KMS-11 (cell line): ENCODE results near the gene C11orf21.

Source experiments
- H2AFZ ChIP-seq: fragments of 200-600 bp; sonication (generic); 2 replicates; pipeline ENCODE4 v1.6.1; 2016; ENCODE audit warnings: antibody characterized with exemption, mixed run types, low read depth
- H3K27ac ChIP-seq: fragments of 200-600 bp; sonication (generic); 2 replicates; pipeline ENCODE4 v1.6.1; 2016; ENCODE audit warnings: mild to moderate bottlenecking, mixed run types
- H3K27me3 ChIP-seq: fragments of 200-600 bp; sonication (generic); 2 replicates; pipeline ENCODE4 v1.6.1; 2017; ENCODE audit warnings: mild to moderate bottlenecking, low read depth, mixed run types, moderate library complexity; ENCODE audit not compliant: insufficient read depth
- H3K36me3 ChIP-seq: fragments of 200-600 bp; sonication (generic); 2 replicates; pipeline ENCODE4 v1.6.1; 2017; ENCODE audit warnings: mild to moderate bottlenecking, mixed run types; ENCODE audit not compliant: insufficient read depth
- H3K4me1 ChIP-seq: fragments of 200-600 bp; sonication (generic); 2 replicates; pipeline ENCODE4 v1.6.1; 2016; ENCODE audit warnings: mild to moderate bottlenecking, low read depth, mixed run types; ENCODE audit not compliant: poor library complexity, severe bottlenecking
- H3K4me2 ChIP-seq: fragments of 200-600 bp; sonication (generic); 2 replicates; pipeline ENCODE4 v1.7.0; 2016; ENCODE audit warnings: mild to moderate bottlenecking, mixed run types
- H3K4me3 ChIP-seq: fragments of 200-600 bp; sonication (generic); IDR thresholded peaks from 2 replicates; pipeline ENCODE4 v1.6.1; 2017; ENCODE audit warnings: low read depth, low read length, mixed read lengths; ENCODE audit not compliant: insufficient read depth
- H3K79me2 ChIP-seq: fragments of 200-600 bp; sonication (generic); 2 replicates; pipeline ENCODE4 v1.6.1; 2016; ENCODE audit warnings: low read depth, mixed run types; ENCODE audit not compliant: insufficient read depth
- H3K9ac ChIP-seq: fragments of 200-600 bp; sonication (generic); 2 replicates; pipeline ENCODE4 v1.6.1; 2016; ENCODE audit warnings: mild to moderate bottlenecking, mixed run types
- H4K20me1 ChIP-seq: fragments of 200-600 bp; sonication (generic); 2 replicates; pipeline ENCODE4 v1.6.1; 2016; ENCODE audit warnings: mild to moderate bottlenecking, mixed run types; ENCODE audit not compliant: insufficient read depth
- TF ChIP-seq, protein P1 (sequence below): fragments of 200-600 bp; sonication (generic); conservative IDR thresholded peaks from 2 replicates; pipeline ENCODE4 v1.6.1; 2017; ENCODE audit warnings: low read depth, mild to moderate bottlenecking, antibody characterized with exemption, low read length, moderate library complexity, mixed read lengths

Gene C11orf21

DNA sequence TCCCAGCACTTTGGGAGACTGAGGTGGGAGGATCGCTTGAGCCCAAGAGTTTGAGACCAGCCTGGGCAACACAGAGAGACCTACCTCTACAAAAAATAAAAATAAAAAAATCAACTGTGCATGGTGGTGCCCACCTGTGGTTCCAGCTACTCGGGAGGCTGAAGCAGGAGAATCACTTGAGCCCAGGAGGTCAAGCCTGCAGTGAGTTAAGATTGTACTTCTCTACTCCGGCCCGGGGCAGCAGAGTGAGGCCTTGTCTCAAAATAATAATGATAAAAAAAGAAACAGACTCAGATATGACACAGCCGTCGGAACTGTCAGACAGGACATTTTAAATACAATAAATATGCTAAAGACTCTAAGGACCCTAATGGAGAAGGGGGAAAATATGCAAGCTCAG is 49.7 kb downstream of the C11orf21 start:
- H3K27me3 ChIP-seq: peaks cover 73% of the 10 kb centered on the region
- H2AFZ ChIP-seq: no peak overlapping the region
- H3K27ac ChIP-seq: no peak overlapping the region
- H3K9ac ChIP-seq: no peak overlapping the region
- no peaks in the 10 kb centered on the region for H4K20me1 ChIP-seq
- no peak overlapping the region for H3K4me2 ChIP-seq
- H3K4me3 ChIP-seq: no peak overlapping the region
- H3K36me3 ChIP-seq: no peaks in the 10 kb centered on the region
- H3K4me1 ChIP-seq: no peaks in the 10 kb centered on the region
- TF ChIP-seq, protein P1, sequence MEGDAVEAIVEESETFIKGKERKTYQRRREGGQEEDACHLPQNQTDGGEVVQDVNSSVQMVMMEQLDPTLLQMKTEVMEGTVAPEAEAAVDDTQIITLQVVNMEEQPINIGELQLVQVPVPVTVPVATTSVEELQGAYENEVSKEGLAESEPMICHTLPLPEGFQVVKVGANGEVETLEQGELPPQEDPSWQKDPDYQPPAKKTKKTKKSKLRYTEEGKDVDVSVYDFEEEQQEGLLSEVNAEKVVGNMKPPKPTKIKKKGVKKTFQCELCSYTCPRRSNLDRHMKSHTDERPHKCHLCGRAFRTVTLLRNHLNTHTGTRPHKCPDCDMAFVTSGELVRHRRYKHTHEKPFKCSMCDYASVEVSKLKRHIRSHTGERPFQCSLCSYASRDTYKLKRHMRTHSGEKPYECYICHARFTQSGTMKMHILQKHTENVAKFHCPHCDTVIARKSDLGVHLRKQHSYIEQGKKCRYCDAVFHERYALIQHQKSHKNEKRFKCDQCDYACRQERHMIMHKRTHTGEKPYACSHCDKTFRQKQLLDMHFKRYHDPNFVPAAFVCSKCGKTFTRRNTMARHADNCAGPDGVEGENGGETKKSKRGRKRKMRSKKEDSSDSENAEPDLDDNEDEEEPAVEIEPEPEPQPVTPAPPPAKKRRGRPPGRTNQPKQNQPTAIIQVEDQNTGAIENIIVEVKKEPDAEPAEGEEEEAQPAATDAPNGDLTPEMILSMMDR: no peak
- no peaks in the 10 kb centered on the region for H3K79me2 ChIP-seq

DNA sequence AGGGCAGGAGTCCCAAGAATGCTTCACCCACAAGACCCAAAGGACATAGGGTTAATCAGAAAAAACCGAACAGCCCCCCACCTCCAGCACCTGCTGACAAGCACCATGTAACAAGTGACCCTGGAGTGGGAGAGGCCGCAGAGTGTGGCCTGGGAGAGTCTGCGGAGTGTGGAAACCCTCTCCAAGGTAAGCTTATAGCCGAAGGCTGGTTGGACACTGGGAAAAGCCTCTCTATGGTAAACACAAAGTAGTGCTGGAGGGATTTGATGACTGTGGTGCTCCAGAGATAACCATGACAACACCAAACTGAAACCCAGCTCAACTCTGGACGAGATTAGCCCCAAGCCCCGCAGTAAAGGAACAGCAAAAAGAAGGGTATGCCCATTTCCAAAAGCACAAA is 50.6 kb downstream of the C11orf21 start:
- H3K4me2 ChIP-seq: no peak overlapping the region
- H3K36me3 ChIP-seq: no peaks in the 10 kb centered on the region
- H4K20me1 ChIP-seq: no peaks in the 10 kb centered on the region
- H3K27ac ChIP-seq: no peak overlapping the region
- no peak overlapping the region for H3K9ac ChIP-seq
- peaks cover 67% of the 10 kb centered on the region for H3K27me3 ChIP-seq
- TF ChIP-seq, protein P1: no peak
- H3K79me2 ChIP-seq: no peaks in the 10 kb centered on the region
- H3K4me1 ChIP-seq: no peaks in the 10 kb centered on the region
- no peak overlapping the region for H3K4me3 ChIP-seq
- H2AFZ ChIP-seq: no peak overlapping the region

DNA sequence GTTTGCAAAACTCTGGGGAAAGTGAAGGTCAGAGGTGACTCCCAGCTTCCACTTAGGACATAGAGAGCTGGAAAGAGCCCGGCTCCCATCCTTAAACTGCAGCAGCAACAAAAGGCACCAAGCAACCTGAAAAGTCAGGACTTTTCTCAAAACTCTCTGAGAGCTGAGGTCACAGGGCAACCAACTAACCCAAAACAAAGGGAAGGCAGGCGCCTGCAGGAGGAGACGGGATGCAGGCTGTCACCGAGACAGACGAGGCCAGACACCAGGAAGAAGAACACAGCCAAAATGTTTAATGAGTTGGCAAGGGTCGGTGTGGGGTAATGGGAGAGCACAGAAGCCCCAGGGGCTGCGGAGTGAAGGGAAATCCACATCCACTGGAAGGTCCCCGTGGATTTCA is 51.2 kb downstream of the C11orf21 start:
- H3K27ac ChIP-seq: no peak overlapping the region
- H3K27me3 ChIP-seq: peaks cover 67% of the 10 kb centered on the region
- H2AFZ ChIP-seq: no peak overlapping the region
- H3K79me2 ChIP-seq: no peaks in the 10 kb centered on the region
- no peaks in the 10 kb centered on the region for H3K4me1 ChIP-seq
- TF ChIP-seq, protein P1: no peak
- no peak overlapping the region for H3K9ac ChIP-seq
- H3K36me3 ChIP-seq: no peaks in the 10 kb centered on the region
- H4K20me1 ChIP-seq: no peaks in the 10 kb centered on the region
- no peak overlapping the region for H3K4me2 ChIP-seq
- H3K4me3 ChIP-seq: no peak overlapping the region

DNA sequence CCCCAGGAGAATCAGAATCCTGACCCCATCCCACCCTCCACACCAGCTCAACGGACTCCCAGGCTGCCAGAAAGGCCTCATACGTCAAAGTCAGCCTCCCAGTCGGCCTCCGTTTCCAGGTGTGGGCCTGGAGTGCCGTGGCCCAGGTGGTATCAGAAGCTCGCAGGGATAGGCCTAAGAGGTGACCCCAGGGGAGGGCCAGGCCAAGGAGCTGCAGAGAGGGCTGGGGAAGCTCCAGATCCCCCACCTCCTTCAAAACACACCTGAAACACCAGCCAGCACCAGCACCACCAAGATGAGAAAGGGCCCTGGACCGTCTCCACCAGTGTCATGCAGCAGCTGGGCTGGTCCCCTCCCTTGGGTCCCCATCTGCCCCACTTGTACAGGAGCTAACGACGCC is 51.7 kb downstream of the C11orf21 start:
- H3K79me2 ChIP-seq: no peaks in the 10 kb centered on the region
- no peaks in the 10 kb centered on the region for H4K20me1 ChIP-seq
- no peak overlapping the region for H2AFZ ChIP-seq
- TF ChIP-seq, protein P1: no peak
- no peak overlapping the region for H3K4me3 ChIP-seq
- peaks cover 66% of the 10 kb centered on the region for H3K27me3 ChIP-seq
- no peak overlapping the region for H3K9ac ChIP-seq
- no peaks in the 10 kb centered on the region for H3K4me1 ChIP-seq
- H3K36me3 ChIP-seq: no peaks in the 10 kb centered on the region
- no peak overlapping the region for H3K27ac ChIP-seq
- H3K4me2 ChIP-seq: no peak overlapping the region
